IMR-90 (cell line): ENCODE data around the gene CCK. TPM values are rescaled to one million over a fixed set of nuclear protein-coding genes. Genes with fewer than 3 reads are reported as not detected.

ENCODE experiments used
- ATAC-seq: fragments of 200-7000 bp; cut with Tn5 transposase; 2 replicates; pipeline ENCODE4 v1.9.1; 2020; ENCODE audit warnings: low read depth, mild to moderate bottlenecking, moderate library complexity
- BruUV-seq: library from RNA; stranded (reverse); fragments of 400-500 nt; replicated peaks from 2 replicates; lab custom pipeline; 2021; lab: Mats Ljungman, UMichigan
- CTCF ChIA-PET: fragments of 300-600 bp; formaldehyde crosslinking; extraction: SDS; loops from one replicate; lab custom pipeline; 2021; ENCODE audit warnings: antibody characterized with exemption; lab: Yijun Ruan, JAX
- POLR2A ChIA-PET: fragments of 300-600 bp; sonication (Branson Sonifier 250); formaldehyde crosslinking; loops from one replicate; lab custom pipeline; 2022; ENCODE audit warnings: antibody characterized with exemption; ENCODE audit not compliant: unreplicated experiment; lab: Charles Lee
- DNase-seq: peaks from one replicate; pipeline ENCODE4 v3.0.0; 2013
- H2AFZ ChIP-seq: replicated peaks from 2 replicates; pipeline ENCODE3; 2013; ENCODE audit warnings: low read length, mild to moderate bottlenecking; ENCODE audit not compliant: poor library complexity
- H2AK5ac ChIP-seq: 2 replicates; pipeline ENCODE4 v1.6.1; 2013; ENCODE audit warnings: low read depth, low read length, inconsistent platforms
- H2AK9ac ChIP-seq: replicated peaks from 2 replicates; pipeline ENCODE3; 2013; ENCODE audit warnings: mild to moderate bottlenecking, low read depth, low read length, moderate library complexity; ENCODE audit not compliant: poor library complexity
- H2BK120ac ChIP-seq: 2 replicates; pipeline ENCODE4 v1.6.1; 2013; ENCODE audit warnings: low read depth, low read length, inconsistent platforms
- H2BK15ac ChIP-seq: 3 replicates; pipeline ENCODE4 v1.6.1; 2013; ENCODE audit warnings: low read depth, low read length, inconsistent platforms
- H2BK20ac ChIP-seq: 2 replicates; pipeline ENCODE4 v1.6.1; 2013; ENCODE audit warnings: low read depth, mild to moderate bottlenecking, inconsistent platforms, low read length, moderate library complexity
- H2BK5ac ChIP-seq: 2 replicates; pipeline ENCODE4 v1.6.1; 2013; ENCODE audit warnings: mild to moderate bottlenecking, low read depth, low read length, inconsistent platforms; ENCODE audit not compliant: poor library complexity, severe bottlenecking
- H3K14ac ChIP-seq: replicated peaks from 2 replicates; pipeline ENCODE4 v1.6.1; 2013; ENCODE audit warnings: low read depth, low read length, inconsistent platforms
- H3K18ac ChIP-seq: 2 replicates; pipeline ENCODE4 v1.6.1; 2013; ENCODE audit warnings: low read depth, low read length, control low read depth
- H3K23ac ChIP-seq: 2 replicates; pipeline ENCODE4 v1.6.1; 2013; ENCODE audit warnings: low read depth, low read length, inconsistent platforms
- H3K27ac ChIP-seq: 2 replicates; pipeline ENCODE4 v1.5.1; 2013; ENCODE audit warnings: mild to moderate bottlenecking, control low read depth, low read length; ENCODE audit not compliant: insufficient read depth
- H3K27me3 ChIP-seq: 2 replicates; pipeline ENCODE4 v1.6.1; 2013; ENCODE audit warnings: low read length; ENCODE audit not compliant: control insufficient read depth, insufficient read depth
- H3K36me3 ChIP-seq: 2 replicates; pipeline ENCODE4 v1.6.1; 2013; ENCODE audit warnings: low read length, mixed read lengths; ENCODE audit not compliant: control insufficient read depth, insufficient read depth
- H3K4ac ChIP-seq: 2 replicates; pipeline ENCODE4 v1.6.1; 2013; ENCODE audit warnings: low read depth, low read length, inconsistent platforms
- H3K4me1 ChIP-seq: 2 replicates; pipeline ENCODE4 v1.6.1; 2013; ENCODE audit warnings: low read length, mixed read lengths; ENCODE audit not compliant: control insufficient read depth, insufficient read depth
- H3K4me2 ChIP-seq: 2 replicates; pipeline ENCODE4 v1.6.1; 2013; ENCODE audit warnings: low read depth, mild to moderate bottlenecking, control low read depth, low read length, moderate library complexity
- H3K4me3 ChIP-seq: 2 replicates; pipeline ENCODE4 v1.5.1; 2013; ENCODE audit warnings: low read depth, mild to moderate bottlenecking, control low read depth, low read length, moderate library complexity; ENCODE audit not compliant: insufficient read depth
- H3K56ac ChIP-seq: 2 replicates; pipeline ENCODE4 v1.6.1; 2013; ENCODE audit warnings: low read length, inconsistent platforms; ENCODE audit not compliant: insufficient read depth; ENCODE audit errors: extremely low read depth
- H3K79me1 ChIP-seq, 2 experiments: 2 replicates each; pipeline ENCODE4 v1.6.1; 2013; ENCODE audit warnings: low read length in 2 of 2, inconsistent platforms in 1 of 2, low read depth in 1 of 2
- H3K9ac ChIP-seq: 2 replicates; pipeline ENCODE4 v1.6.1; 2013; ENCODE audit warnings: low read depth, low read length, control low read depth
- H3K9me1 ChIP-seq: 2 replicates; pipeline ENCODE4 v1.6.1; 2013; ENCODE audit warnings: low read length, inconsistent platforms; ENCODE audit not compliant: insufficient read depth
- H3K9me3 ChIP-seq: 2 replicates; pipeline ENCODE4 v1.6.1; 2013; ENCODE audit warnings: low read length; ENCODE audit not compliant: control insufficient read depth, insufficient read depth
- H4K20me1 ChIP-seq: 2 replicates; pipeline ENCODE4 v1.6.1; 2013; ENCODE audit warnings: low read length, inconsistent platforms; ENCODE audit not compliant: insufficient read depth
- H4K5ac ChIP-seq: 2 replicates; pipeline ENCODE4 v1.6.1; 2013; ENCODE audit warnings: mild to moderate bottlenecking, low read depth, low read length, control low read depth
- H4K8ac ChIP-seq, 2 experiments: 2 replicates each; pipeline ENCODE4 v1.6.1; 2013; ENCODE audit warnings: low read depth in 2 of 2, low read length in 2 of 2, control low read depth in 1 of 2, inconsistent platforms in 1 of 2
- H4K91ac ChIP-seq: 2 replicates; pipeline ENCODE4 v1.6.1; 2013; ENCODE audit warnings: low read depth, low read length, inconsistent platforms; ENCODE audit not compliant: insufficient read depth
- BHLHE40 ChIP-seq: fragments of 150-350 bp; IDR thresholded peaks from 2 replicates; pipeline ENCODE4 v1.6.1; 2016; ENCODE audit warnings: mild to moderate bottlenecking, low read depth, low read length
- CEBPB ChIP-seq: IDR thresholded peaks from 2 replicates; pipeline ENCODE4 v1.6.1; 2012; ENCODE audit warnings: low read depth, low read length, improper control_type of control experiment
- MXI1 ChIP-seq: IDR thresholded peaks from 2 replicates; pipeline ENCODE4 v1.6.1; 2012; ENCODE audit warnings: low read depth, mild to moderate bottlenecking, low read length, moderate library complexity, borderline replicate concordance
- RFX5 ChIP-seq: IDR thresholded peaks from 2 replicates; pipeline ENCODE4 v1.8.0; 2012; ENCODE audit warnings: low read depth, mild to moderate bottlenecking, low read length, moderate library complexity
- SMC3 ChIP-seq: fragments of 150-350 bp; IDR thresholded peaks from 2 replicates; pipeline ENCODE4 v1.6.1; 2016; ENCODE audit warnings: low read depth, mild to moderate bottlenecking, antibody characterized with exemption, low read length, moderate library complexity
- WGBS, 2 experiments: methylation state at CpG; one replicate each; pipeline versions ENCODE4 v1.1.5 to v1.1.7; 2013; ENCODE audit warnings: missing lambda C conversion rate in 2 of 2; ENCODE audit not compliant: insufficient read length in 1 of 2; ENCODE audit errors: extremely low coverage in 2 of 2; 5-methylcytosine and 5-hydroxymethylcytosine counted together
- dilution Hi-C: fragments of 300-500 bp; cut with HindIII; formaldehyde crosslinking; loops from one replicate; pipeline ENCODE4 v1.14.3; 2018; ENCODE audit warnings: low sequenced_read_pairs; ENCODE audit not compliant: unreplicated experiment
- in situ Hi-C: fragments of 300-500 bp; cut with MboI; formaldehyde crosslinking; loops from 3 replicates; pipeline ENCODE4 v1.14.3; 2019; ENCODE audit warnings: low sequenced_read_pairs, inconsistent platforms, mixed read lengths
- intact Hi-C: fragments of 100-400 bp; cut with micrococcal nuclease; formaldehyde crosslinking; loops from 2 replicates; pipeline ENCODE4 v1.10.0; 2022
- polyA plus RNA-seq, 3 experiments: library from polyadenylated mRNA; depleted of rRNA; stranded (reverse); fragments of >200 nt; gene quantifications; 2 replicates each; pipeline ENCODE4 v1.2.3, GENCODE V29; 2012; ENCODE audit warnings: low replicate concordance in 1 of 3
- total RNA-seq: library from RNA; depleted of rRNA; stranded (reverse); fragments of >200 nt; gene quantifications from 2 replicates; pipeline ENCODE4 v1.2.3, GENCODE V29; 2012
- TF ChIP-seq, protein P1 (sequence below): fragments of 150-350 bp; IDR thresholded peaks from 2 replicates; pipeline ENCODE4 v1.6.1; 2016; ENCODE audit warnings: low read depth, mild to moderate bottlenecking, low read length, moderate library complexity, borderline replicate concordance
- TF ChIP-seq, protein P2 (sequence below): fragments of 150-350 bp; IDR thresholded peaks from 2 replicates; pipeline ENCODE4 v1.6.1; 2017; ENCODE audit warnings: mild to moderate bottlenecking, antibody characterized with exemption, low read length, low read depth

Gene CCK
- total and polyA plus RNA-seq, 2 of the 4 experiments (the other 2 are of a cell fraction) = 0.43 TPM; not detected in 1

DNA sequence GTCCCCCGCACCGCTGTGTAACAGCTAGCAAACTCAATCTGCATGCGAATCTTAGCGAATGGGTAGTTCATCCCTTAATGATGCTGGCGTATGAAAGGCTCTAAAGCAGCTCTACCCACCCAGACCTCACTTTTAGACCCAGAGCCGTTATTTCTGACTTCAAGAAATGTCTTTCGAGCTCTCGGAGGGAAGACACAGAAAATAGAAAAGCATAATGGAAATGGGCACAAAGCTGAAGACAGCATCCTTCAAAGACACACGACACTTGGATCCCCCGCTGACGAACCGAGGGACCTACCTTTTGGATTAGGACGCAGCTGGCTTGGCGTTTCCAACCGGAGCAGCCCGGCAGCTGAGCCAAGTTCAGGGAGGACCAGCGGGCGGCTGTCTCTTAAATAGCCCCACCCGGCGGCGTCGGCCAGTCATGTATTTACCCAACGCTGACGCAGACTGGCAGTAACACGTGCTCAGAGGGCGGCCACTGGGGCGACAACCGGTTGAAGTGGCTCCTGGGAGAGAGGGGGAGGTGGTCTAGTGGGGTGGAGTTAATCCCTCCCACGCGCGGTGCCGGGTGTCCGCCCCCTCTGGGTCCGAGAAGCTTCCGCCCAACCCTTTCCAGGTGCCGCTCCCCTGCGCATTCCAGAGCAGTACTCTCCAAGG is 1.5 kb downstream of the CCK start:
- H2BK5ac ChIP-seq = no peak overlapping the region
- no peak overlapping the region for H2BK120ac ChIP-seq
- H3K9me3 ChIP-seq = peaks cover 9% of the 10 kb centered on the region; the same call in 1 of the 2 replicates
- DNase-seq = peak; percentile 16
- BruUV-seq = no TSS peak
- no peak overlapping the region for H3K27ac ChIP-seq
- no peak overlapping the region for H3K18ac ChIP-seq
- H3K23ac ChIP-seq = no peak overlapping the region
- peak overlapping the region; percentile 45 for H2AFZ ChIP-seq
- H2AK5ac ChIP-seq = no peak overlapping the region
- H3K4me3 ChIP-seq = no peak overlapping the region
- no peak for ATAC-seq
- no peaks in the 10 kb centered on the region for H3K36me3 ChIP-seq
- H3K79me1 ChIP-seq = no peaks in the 10 kb centered on the region
- H2AK9ac ChIP-seq = no peak overlapping the region
- H3K4me2 ChIP-seq = no peak overlapping the region
- no peaks in the 10 kb centered on the region; the same call in 1 of the 2 replicates for H3K4me1 ChIP-seq
- H3K4ac ChIP-seq = no peak overlapping the region
- H3K14ac ChIP-seq = no peak overlapping the region
- dilution Hi-C loops (no loop called here), in situ Hi-C loops (no loop called here), intact Hi-C loops (no loop called here)
- H4K5ac ChIP-seq = no peak overlapping the region
- H3K56ac ChIP-seq = no peak overlapping the region
- no peak overlapping the region for H4K8ac ChIP-seq
- POLR2A ChIA-PET = interaction anchor here (0.7 kb wide), 1 partner anchor 197 kb away, joined by 3 read pairs; no protein-coding TSS in a partner anchor
- no peak overlapping the region for H2BK15ac ChIP-seq
- H3K27me3 ChIP-seq = peaks cover 50% of the 10 kb centered on the region
- WGBS, 2 experiments = 14% methylated on average over 6 of the region's 37 CpGs; no CpG with 5 or more reads in 1 of the 2 experiments
- H2BK20ac ChIP-seq = no peak overlapping the region
- H4K20me1 ChIP-seq = no peaks in the 10 kb centered on the region; the same call in 1 of the 2 replicates
- no peak overlapping the region for H3K9ac ChIP-seq
- CTCF ChIA-PET = no interaction called here
- no peak overlapping the region for H4K91ac ChIP-seq
- TF ChIP-seq BHLHE40 (no peak), SMC3 (no peak), RFX5 (no peak), CEBPB (no peak), MXI1 (no peak)
- TF ChIP-seq, protein P1, sequence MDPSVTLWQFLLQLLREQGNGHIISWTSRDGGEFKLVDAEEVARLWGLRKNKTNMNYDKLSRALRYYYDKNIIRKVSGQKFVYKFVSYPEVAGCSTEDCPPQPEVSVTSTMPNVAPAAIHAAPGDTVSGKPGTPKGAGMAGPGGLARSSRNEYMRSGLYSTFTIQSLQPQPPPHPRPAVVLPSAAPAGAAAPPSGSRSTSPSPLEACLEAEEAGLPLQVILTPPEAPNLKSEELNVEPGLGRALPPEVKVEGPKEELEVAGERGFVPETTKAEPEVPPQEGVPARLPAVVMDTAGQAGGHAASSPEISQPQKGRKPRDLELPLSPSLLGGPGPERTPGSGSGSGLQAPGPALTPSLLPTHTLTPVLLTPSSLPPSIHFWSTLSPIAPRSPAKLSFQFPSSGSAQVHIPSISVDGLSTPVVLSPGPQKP = no peak
- TF ChIP-seq, protein P2, sequence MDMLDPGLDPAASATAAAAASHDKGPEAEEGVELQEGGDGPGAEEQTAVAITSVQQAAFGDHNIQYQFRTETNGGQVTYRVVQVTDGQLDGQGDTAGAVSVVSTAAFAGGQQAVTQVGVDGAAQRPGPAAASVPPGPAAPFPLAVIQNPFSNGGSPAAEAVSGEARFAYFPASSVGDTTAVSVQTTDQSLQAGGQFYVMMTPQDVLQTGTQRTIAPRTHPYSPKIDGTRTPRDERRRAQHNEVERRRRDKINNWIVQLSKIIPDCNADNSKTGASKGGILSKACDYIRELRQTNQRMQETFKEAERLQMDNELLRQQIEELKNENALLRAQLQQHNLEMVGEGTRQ = peak; percentile 12; the same call in 1 of the 2 replicates
- no peaks in the 10 kb centered on the region; the same call in 1 of the 2 replicates for H3K9me1 ChIP-seq
